Liver (tissue), 9 donors: ENCODE data around the gene ASIC4. TPM values are rescaled to one million over a fixed set of nuclear protein-coding genes. Genes with fewer than 3 reads are reported as not detected.

Experiments used
- DNase-seq: peaks from one replicate; pipeline ENCODE4 v3.0.0-alpha.2; 2017; ENCODE audit warnings: low spot score
- H3K27ac ChIP-seq, 2 donors: one replicate each; pipeline ENCODE4 v1.7.0; 2013; ENCODE audit warnings: inconsistent platforms in 2 of 2, low read length in 2 of 2, control low read depth in 1 of 2, low read depth in 1 of 2, mild to moderate bottlenecking in 1 of 2
- H3K27me3 ChIP-seq, 4 donors: one replicate each; pipeline versions ENCODE4 v1.6.1 to v1.7.0; 2013; ENCODE audit warnings: low read length in 3 of 4, inconsistent platforms in 1 of 4, mild to moderate bottlenecking in 1 of 4, moderate library complexity in 1 of 4; ENCODE audit not compliant: control insufficient read depth in 4 of 4, insufficient read depth in 4 of 4
- H3K36me3 ChIP-seq, 4 donors: one replicate each; pipeline versions ENCODE4 v1.6.1 to v1.7.0; 2013; ENCODE audit warnings: low read length in 3 of 4, mild to moderate bottlenecking in 3 of 4, low read depth in 1 of 4, moderate library complexity in 1 of 4; ENCODE audit not compliant: control insufficient read depth in 4 of 4, insufficient read depth in 3 of 4
- H3K4me1 ChIP-seq, 4 donors: one replicate each; pipeline versions ENCODE4 v1.6.1 to v1.7.0; 2013; ENCODE audit warnings: low read length in 3 of 4, mild to moderate bottlenecking in 3 of 4, moderate library complexity in 1 of 4; ENCODE audit not compliant: control insufficient read depth in 4 of 4, insufficient read depth in 4 of 4
- H3K4me3 ChIP-seq, 3 donors: one replicate each; pipeline versions ENCODE4 v1.6.1 to v1.7.0; 2013; ENCODE audit warnings: low read length in 3 of 3, control low read depth in 1 of 3, low read depth in 1 of 3, mild to moderate bottlenecking in 1 of 3
- H3K9ac ChIP-seq, 2 donors: one replicate each; pipeline ENCODE4 v1.7.0; 2013; ENCODE audit warnings: low read length in 2 of 2, mild to moderate bottlenecking in 2 of 2, moderate library complexity in 2 of 2, control low read depth in 1 of 2, low read depth in 1 of 2
- H3K9me3 ChIP-seq, 4 donors: one replicate each; pipeline versions ENCODE4 v1.6.1 to v1.7.0; 2013; ENCODE audit warnings: low read length in 3 of 4; ENCODE audit not compliant: control insufficient read depth in 4 of 4
- ATF3 ChIP-seq: IDR thresholded peaks from 2 replicates; pipeline ENCODE4 v1.6.1; 2016; ENCODE audit warnings: antibody characterized with exemption
- CTCF ChIP-seq: fragments of 150-350 bp; IDR thresholded peaks from 2 replicates; pipeline ENCODE4 v1.5.1; 2017; ENCODE audit warnings: improper control_type of control experiment, low read depth, low read length; ENCODE audit not compliant: missing input control
- FOXA1 ChIP-seq: IDR thresholded peaks from 2 replicates; pipeline ENCODE4 v1.6.1; 2016; ENCODE audit warnings: antibody characterized with exemption
- FOXA2 ChIP-seq: IDR thresholded peaks from 2 replicates; pipeline ENCODE4 v1.6.1; 2016; ENCODE audit warnings: antibody characterized with exemption
- HNF4A ChIP-seq, 2 donors: conservative IDR thresholded peaks; 2 replicates each; pipeline ENCODE4 v1.6.1; 2016; ENCODE audit warnings: antibody characterized with exemption in 2 of 2, mild to moderate bottlenecking in 2 of 2
- HNF4G ChIP-seq: IDR thresholded peaks from 2 replicates; pipeline ENCODE4 v1.6.1; 2016; ENCODE audit warnings: antibody characterized with exemption
- JUND ChIP-seq, 2 donors: IDR thresholded peaks; 2 replicates each; pipeline ENCODE4 v1.6.1; 2016; ENCODE audit warnings: antibody characterized with exemption in 2 of 2
- MAX ChIP-seq: IDR thresholded peaks from 2 replicates; pipeline ENCODE4 v1.6.1; 2016; ENCODE audit warnings: antibody characterized with exemption
- RAD21 ChIP-seq, 2 donors: IDR thresholded peaks; 2 replicates each; pipeline ENCODE4 v1.6.1; 2016; ENCODE audit warnings: antibody characterized with exemption in 2 of 2, mild to moderate bottlenecking in 2 of 2
- REST ChIP-seq: IDR thresholded peaks from 2 replicates; pipeline ENCODE4 v1.6.1; 2016; ENCODE audit warnings: antibody characterized with exemption, mild to moderate bottlenecking
- RXRA ChIP-seq, 2 donors: IDR thresholded peaks; 2 replicates each; pipeline ENCODE4 v1.6.1; 2017 to 2018; ENCODE audit warnings: antibody characterized with exemption in 2 of 2, mild to moderate bottlenecking in 1 of 2
- TAF1 ChIP-seq: conservative IDR thresholded peaks from 2 replicates; pipeline ENCODE4 v1.6.1; 2016; ENCODE audit warnings: antibody characterized with exemption, mild to moderate bottlenecking
- WGBS: extraction: QIAGEN DNeasy Blood & Tissue Kit; methylation state at CpG from one replicate; pipeline ENCODE4 v1.1.7; 2013; 5-methylcytosine and 5-hydroxymethylcytosine counted together
- polyA plus RNA-seq, 2 donors: library from polyadenylated mRNA; stranded (reverse) in 1 of 2; unstranded in 1 of 2; fragments of 200-250 nt in 1 of 2; fragments of >200 nt in 1 of 2; fragmentation: Nextera tagmentation in 1 of 2; extraction: Ambion mirVana in 1 of 2; gene quantifications; one replicate each; pipeline versions ENCODE4 v1.2.1 to v1.2.3, GENCODE V29; 2013 to 2015
- total RNA-seq, 2 donors: library from RNA; depleted of rRNA; stranded (reverse); fragments of >200 nt; gene quantifications; one replicate each; pipeline ENCODE4 v1.2.3, GENCODE V29; 2014
- donor health status: healthy.
- donor health status: healthy.
- donor health status: healthy.
- donor health status: healthy.
- donor health status: healthy.

The ASIC4 gene
- total and polyA plus RNA-seq, 4 donors, result 0.08 to 1.5 TPM; not detected in 2

GRCh38 chr2:219494952-219495530 is 19.2 kb upstream of the ASIC4 start:
- Histone ChIP-seq H3K9ac (no peak overlapping the region), H3K27me3 (peaks cover 0 to 3% (median 0%) of the 10 kb centered on the region in 4 donors), H3K36me3 (no peaks in the 10 kb centered on the region), H3K4me3 (no peak overlapping the region), H3K27ac (no peak overlapping the region), H3K9me3 (no peaks in the 10 kb centered on the region), H3K4me1 (peaks cover 6 to 30% (median 21%) of the 10 kb centered on the region in 4 donors)
- no peak for DNase-seq
- WGBS, result 28% methylated on average over 10 of the region's 10 CpGs
- no peak for TF ChIP-seq HNF4A (conservative IDR thresholded peaks at IDR 0.05)
- no peak for TF ChIP-seq REST
- TF ChIP-seq FOXA2, result no peak
- no peak for TF ChIP-seq ATF3
- TF ChIP-seq MAX, result no peak
- TF ChIP-seq RAD21 (IDR thresholded peaks at IDR 0.05), result no peak
- TF ChIP-seq TAF1, result no peak
- no peak for TF ChIP-seq HNF4G
- TF ChIP-seq JUND (IDR thresholded peaks at IDR 0.05), result no peak
- TF ChIP-seq FOXA1, result no peak
- no peak for TF ChIP-seq RXRA (IDR thresholded peaks at IDR 0.05)

- DNase-seq, result peak; percentile 75
- H3K4me1 ChIP-seq, result peaks cover 6 to 32% (median 22%) of the 10 kb centered on the region in 4 donors
- no peaks in the 10 kb centered on the region for H3K36me3 ChIP-seq
- no peak overlapping the region for H3K27ac ChIP-seq
- H3K4me3 ChIP-seq, result no peak overlapping the region
- no peaks in the 10 kb centered on the region for H3K27me3 ChIP-seq
- H3K9ac ChIP-seq, result no peak overlapping the region
- H3K9me3 ChIP-seq, result no peaks in the 10 kb centered on the region
- TF ChIP-seq RAD21 (IDR thresholded peaks at IDR 0.05) (peak; percentile 60 to 73), CTCF (peak; percentile 47), REST (peak; percentile 85), HNF4G (no peak)
- 29% methylated on average over 14 of the region's 14 CpGs for WGBS
Observed at GRCh38 chr2:219495531-219496122, 18.7 kb upstream of the ASIC4 start.
